SK-N-SH (cell line): ENCODE data around the gene LMO7.

Source experiments
- CHD2 ChIP-seq: fragments of 150-350 bp; IDR thresholded peaks from 2 replicates; pipeline ENCODE4 v1.6.1; 2018; ENCODE audit warnings: low read length; ENCODE audit not compliant: partially characterized antibody
- CTCF ChIP-seq: fragments of 200-600 bp; sonication (generic); IDR thresholded peaks from 2 replicates; pipeline ENCODE4 v1.6.1; 2017; ENCODE audit warnings: antibody characterized with exemption, mild to moderate bottlenecking, moderate library complexity
- EP300 ChIP-seq, 2 experiments: IDR thresholded peaks; 2 replicates each; pipeline versions ENCODE4 v1.4.0 to v1.6.1; 2012; ENCODE audit warnings: borderline replicate concordance in 1 of 2, low read depth in 1 of 2, low read length in 1 of 2
- GABPA ChIP-seq: IDR thresholded peaks from 2 replicates; pipeline ENCODE4 v1.4.0; 2012; ENCODE audit warnings: low read depth, mild to moderate bottlenecking
- JUND ChIP-seq: IDR thresholded peaks from 2 replicates; pipeline ENCODE4 v1.4.0; 2012
- MAX ChIP-seq: IDR thresholded peaks from 2 replicates; pipeline ENCODE4 v1.4.0; 2012; ENCODE audit warnings: low read depth
- POLR2AphosphoS5 ChIP-seq: IDR thresholded peaks from 2 replicates; pipeline ENCODE4 v1.6.1; 2012; ENCODE audit warnings: low read depth, low read length
- RAD21 ChIP-seq: IDR thresholded peaks from 2 replicates; pipeline ENCODE4 v1.6.1; 2012; ENCODE audit warnings: mild to moderate bottlenecking, low read length
- RCOR1 ChIP-seq: fragments of 150-350 bp; IDR thresholded peaks from 2 replicates; pipeline ENCODE4 v1.6.1; 2017; ENCODE audit warnings: antibody characterized with exemption, low read length
- RFX5 ChIP-seq: IDR thresholded peaks from 2 replicates; pipeline ENCODE4 v1.6.1; 2012; ENCODE audit warnings: mild to moderate bottlenecking, improper control_type of control experiment, low read length
- SIN3A ChIP-seq: IDR thresholded peaks from 2 replicates; pipeline ENCODE4 v1.6.1; 2012; ENCODE audit warnings: low read depth, mild to moderate bottlenecking, low read length, moderate library complexity, borderline replicate concordance
- USF2 ChIP-seq: fragments of 150-350 bp; IDR thresholded peaks from 2 replicates; pipeline ENCODE4 v1.6.1; 2017; ENCODE audit warnings: antibody characterized with exemption, low read length, low read depth, borderline replicate concordance
- YY1 ChIP-seq: IDR thresholded peaks from 2 replicates; pipeline ENCODE4 v1.4.0; 2012; ENCODE audit warnings: low read depth, mild to moderate bottlenecking
- ZBTB33 ChIP-seq: IDR thresholded peaks from 2 replicates; pipeline ENCODE4 v1.4.0; 2012; ENCODE audit warnings: low read depth, borderline replicate concordance

GRCh38 chr13:75713852-75714251, 77.7 kb downstream of the LMO7 start:
- no peak for TF ChIP-seq CTCF
- no peak for TF ChIP-seq JUND
- TF ChIP-seq USF2: no peak
- no peak for TF ChIP-seq MAX
- TF ChIP-seq RFX5: no peak
- TF ChIP-seq RCOR1: no peak
- no peak for TF ChIP-seq YY1
- TF ChIP-seq GABPA: no peak
- no peak for TF ChIP-seq RAD21
- TF ChIP-seq SIN3A: no peak
- TF ChIP-seq POLR2AphosphoS5: no peak
- TF ChIP-seq EP300 (IDR thresholded peaks at IDR 0.05; ENCODE audit: borderline replicate concordance in 1 of 2, low read depth in 1 of 2, low read length in 1 of 2): no peak
- TF ChIP-seq CHD2: no peak
- TF ChIP-seq ZBTB33: no peak
